ENCODE measurements around the gene UBE2G1.
A peak's percentile ranks its signal among the peaks of the same experiment; 100 is the strongest.
"Not testable (repeated sequence)": the region's sequence is repeated elsewhere in the genome, so short reads cannot be mapped to it uniquely, and the experiment has no call there.

UBE2G1 gene

GRCh38 chr17:4375796-4376440 is 9.4 kb upstream of the UBE2G1 start:
- not testable (repeated sequence) for DNase-seq (ENCODE audit: low spot score); H2BK15ac ChIP-seq (ENCODE audit: low read length); H3K18ac ChIP-seq (ENCODE audit: low read length); H3K27ac ChIP-seq (replicated peaks; ENCODE audit: low read length); H3K23ac ChIP-seq (ENCODE audit: low read depth, low read length, poor library complexity); H3K4me2 ChIP-seq (ENCODE audit: insufficient read depth, low read length, poor library complexity, severe bottlenecking); H3K9me3 ChIP-seq (replicated peaks in 1 of 2; ENCODE audit: control insufficient read depth in 2 of 2, insufficient read depth in 1 of 2, low read depth in 1 of 2, low read length in 2 of 2); H3K14ac ChIP-seq (ENCODE audit: low read length); H3K9ac ChIP-seq (ENCODE audit: low read depth, low read length, poor library complexity); H3K4ac ChIP-seq (ENCODE audit: low read length); H3K4me3 ChIP-seq (ENCODE audit: low read length in 2 of 2); H2AFZ ChIP-seq (ENCODE audit: low read length); H4K91ac ChIP-seq (ENCODE audit: low read depth, low read length, poor library complexity); H4K8ac ChIP-seq (ENCODE audit: low read depth, low read length); H2AK5ac ChIP-seq (ENCODE audit: low read depth, low read length); H3K27me3 ChIP-seq (ENCODE audit: control insufficient read depth in 3 of 3, insufficient read depth in 3 of 3, low read depth in 1 of 3, low read length in 3 of 3); H3K36me3 ChIP-seq (replicated peaks in 1 of 2; ENCODE audit: control insufficient read depth in 2 of 2, insufficient read depth in 2 of 2, low read length in 2 of 2); H3K79me1 ChIP-seq (ENCODE audit: low read depth, low read length); H2BK12ac ChIP-seq (ENCODE audit: low read length); H2BK120ac ChIP-seq (ENCODE audit: low read depth, low read length); H2BK5ac ChIP-seq (ENCODE audit: low read length); H3K4me1 ChIP-seq (ENCODE audit: control insufficient read depth in 2 of 2, insufficient read depth in 1 of 2, low read depth in 1 of 2, low read length in 2 of 2)
- WGBS, 2 donors (ENCODE audit: extremely low coverage in 2 of 2, insufficient read length in 2 of 2, insufficient replicate concordance in 1 of 2) = no CpG with 5 or more reads among the region's 14 CpGs

- no peak overlapping the region for H2BK15ac ChIP-seq (ENCODE audit: low read length)
- H4K91ac ChIP-seq (ENCODE audit: low read depth, low read length, poor library complexity) = no peak overlapping the region
- no peak overlapping the region for H3K9ac ChIP-seq (ENCODE audit: low read depth, low read length, poor library complexity)
- H2BK12ac ChIP-seq (ENCODE audit: low read length) = no peak overlapping the region
- no peak overlapping the region for H3K4ac ChIP-seq (ENCODE audit: low read length)
- no peak overlapping the region for H3K27ac ChIP-seq (replicated peaks; ENCODE audit: low read length)
- H3K27me3 ChIP-seq (ENCODE audit: control insufficient read depth in 3 of 3, insufficient read depth in 3 of 3, low read depth in 1 of 3, low read length in 3 of 3) = no peaks in the 10 kb centered on the region
- no peak for DNase-seq (ENCODE audit: low spot score)
- no CpG with 5 or more reads among the region's 7 CpGs for WGBS, 2 donors (ENCODE audit: extremely low coverage in 2 of 2, insufficient read length in 2 of 2, insufficient replicate concordance in 1 of 2)
- H3K36me3 ChIP-seq (replicated peaks in 1 of 2; ENCODE audit: control insufficient read depth in 2 of 2, insufficient read depth in 2 of 2, low read length in 2 of 2) = no peaks in the 10 kb centered on the region
- H3K79me1 ChIP-seq (ENCODE audit: low read depth, low read length) = no peaks in the 10 kb centered on the region
- H2BK120ac ChIP-seq (ENCODE audit: low read depth, low read length) = no peak overlapping the region
- H4K8ac ChIP-seq (ENCODE audit: low read depth, low read length) = no peak overlapping the region
- no peak overlapping the region for H2AK5ac ChIP-seq (ENCODE audit: low read depth, low read length)
- H3K14ac ChIP-seq (ENCODE audit: low read length) = no peak overlapping the region
- H2BK5ac ChIP-seq (ENCODE audit: low read length) = no peak overlapping the region
- H3K9me3 ChIP-seq (replicated peaks in 1 of 2; ENCODE audit: control insufficient read depth in 2 of 2, insufficient read depth in 1 of 2, low read depth in 1 of 2, low read length in 2 of 2) = no peaks in the 10 kb centered on the region
- H3K18ac ChIP-seq (ENCODE audit: low read length) = no peak overlapping the region
- H3K4me2 ChIP-seq (ENCODE audit: insufficient read depth, low read length, poor library complexity, severe bottlenecking) = no peak overlapping the region
- H3K4me3 ChIP-seq (ENCODE audit: low read length in 2 of 2) = no peak overlapping the region
- H3K23ac ChIP-seq (ENCODE audit: low read depth, low read length, poor library complexity) = no peak overlapping the region
- no peaks in the 10 kb centered on the region for H3K4me1 ChIP-seq (ENCODE audit: control insufficient read depth in 2 of 2, insufficient read depth in 1 of 2, low read depth in 1 of 2, low read length in 2 of 2)
- no peak overlapping the region for H2AFZ ChIP-seq (ENCODE audit: low read length)
Observed at GRCh38 chr17:4375039-4375748, 8.7 kb upstream of the UBE2G1 start.

- H4K91ac ChIP-seq (ENCODE audit: low read depth, low read length, poor library complexity) = no peak overlapping the region
- H2BK15ac ChIP-seq (ENCODE audit: low read length) = no peak overlapping the region
- no peak overlapping the region for H3K4me3 ChIP-seq (ENCODE audit: low read length in 2 of 2)
- WGBS, 2 donors (ENCODE audit: extremely low coverage in 2 of 2, insufficient read length in 2 of 2, insufficient replicate concordance in 1 of 2) = no CpG with 5 or more reads among the region's 16 CpGs
- H2BK120ac ChIP-seq (ENCODE audit: low read depth, low read length) = no peak overlapping the region
- H4K8ac ChIP-seq (ENCODE audit: low read depth, low read length) = no peak overlapping the region
- H3K36me3 ChIP-seq (replicated peaks in 1 of 2; ENCODE audit: control insufficient read depth in 2 of 2, insufficient read depth in 2 of 2, low read length in 2 of 2) = no peaks in the 10 kb centered on the region
- no peak overlapping the region for H2AK5ac ChIP-seq (ENCODE audit: low read depth, low read length)
- H2BK12ac ChIP-seq (ENCODE audit: low read length) = no peak overlapping the region
- H2BK5ac ChIP-seq (ENCODE audit: low read length) = no peak overlapping the region
- no peaks in the 10 kb centered on the region for H3K9me3 ChIP-seq (replicated peaks in 1 of 2; ENCODE audit: control insufficient read depth in 2 of 2, insufficient read depth in 1 of 2, low read depth in 1 of 2, low read length in 2 of 2)
- no peak overlapping the region for H3K4me2 ChIP-seq (ENCODE audit: insufficient read depth, low read length, poor library complexity, severe bottlenecking)
- H3K4me1 ChIP-seq (ENCODE audit: control insufficient read depth in 2 of 2, insufficient read depth in 1 of 2, low read depth in 1 of 2, low read length in 2 of 2) = peaks cover 2 to 3% of the 10 kb centered on the region in 2 donors
- no peak overlapping the region for H3K4ac ChIP-seq (ENCODE audit: low read length)
- no peak overlapping the region for H3K23ac ChIP-seq (ENCODE audit: low read depth, low read length, poor library complexity)
- no peak for DNase-seq (ENCODE audit: low spot score)
- H3K18ac ChIP-seq (ENCODE audit: low read length) = no peak overlapping the region
- H3K9ac ChIP-seq (ENCODE audit: low read depth, low read length, poor library complexity) = no peak overlapping the region
- no peak overlapping the region for H2AFZ ChIP-seq (ENCODE audit: low read length)
- H3K27me3 ChIP-seq (ENCODE audit: control insufficient read depth in 3 of 3, insufficient read depth in 3 of 3, low read depth in 1 of 3, low read length in 3 of 3) = no peaks in the 10 kb centered on the region
- no peak overlapping the region for H3K27ac ChIP-seq (replicated peaks; ENCODE audit: low read length)
- no peak overlapping the region for H3K14ac ChIP-seq (ENCODE audit: low read length)
- H3K79me1 ChIP-seq (ENCODE audit: low read depth, low read length) = peaks cover 3% of the 10 kb centered on the region
Observed at GRCh38 chr17:4369557-4370230, 3.2 kb upstream of the UBE2G1 start.

- no peak overlapping the region for H4K91ac ChIP-seq (ENCODE audit: low read depth, low read length, poor library complexity)
- H3K14ac ChIP-seq (ENCODE audit: low read length) = no peak overlapping the region
- no peak overlapping the region for H2BK5ac ChIP-seq (ENCODE audit: low read length)
- H3K79me1 ChIP-seq (ENCODE audit: low read depth, low read length) = peaks cover 5% of the 10 kb centered on the region
- H3K9ac ChIP-seq (ENCODE audit: low read depth, low read length, poor library complexity) = no peak overlapping the region
- H3K4ac ChIP-seq (ENCODE audit: low read length) = no peak overlapping the region
- peak overlapping the region; percentile 72 for H2AFZ ChIP-seq (ENCODE audit: low read length)
- H3K4me1 ChIP-seq (ENCODE audit: control insufficient read depth in 2 of 2, insufficient read depth in 1 of 2, low read depth in 1 of 2, low read length in 2 of 2) = peaks cover 2 to 3% of the 10 kb centered on the region in 2 donors
- peaks cover 0 to under 1% of the 10 kb centered on the region in 2 donors for H3K36me3 ChIP-seq (replicated peaks in 1 of 2; ENCODE audit: control insufficient read depth in 2 of 2, insufficient read depth in 2 of 2, low read length in 2 of 2)
- no peaks in the 10 kb centered on the region for H3K9me3 ChIP-seq (replicated peaks in 1 of 2; ENCODE audit: control insufficient read depth in 2 of 2, insufficient read depth in 1 of 2, low read depth in 1 of 2, low read length in 2 of 2)
- no peaks in the 10 kb centered on the region for H3K27me3 ChIP-seq (ENCODE audit: control insufficient read depth in 3 of 3, insufficient read depth in 3 of 3, low read depth in 1 of 3, low read length in 3 of 3)
- H4K8ac ChIP-seq (ENCODE audit: low read depth, low read length) = no peak overlapping the region
- no peak overlapping the region for H2AK5ac ChIP-seq (ENCODE audit: low read depth, low read length)
- DNase-seq (ENCODE audit: low spot score) = no peak
- H3K23ac ChIP-seq (ENCODE audit: low read depth, low read length, poor library complexity) = no peak overlapping the region
- H3K18ac ChIP-seq (ENCODE audit: low read length) = no peak overlapping the region
- H2BK12ac ChIP-seq (ENCODE audit: low read length) = no peak overlapping the region
- no peak overlapping the region for H2BK15ac ChIP-seq (ENCODE audit: low read length)
- WGBS, 2 donors (ENCODE audit: extremely low coverage in 2 of 2, insufficient read length in 2 of 2, insufficient replicate concordance in 1 of 2) = no CpG with 5 or more reads among the region's 5 CpGs
- no peak overlapping the region for H3K27ac ChIP-seq (replicated peaks; ENCODE audit: low read length)
- no peak overlapping the region for H3K4me3 ChIP-seq (ENCODE audit: low read length in 2 of 2)
- H2BK120ac ChIP-seq (ENCODE audit: low read depth, low read length) = no peak overlapping the region
- H3K4me2 ChIP-seq (ENCODE audit: insufficient read depth, low read length, poor library complexity, severe bottlenecking) = no peak overlapping the region
Observed at GRCh38 chr17:4368341-4368740, 1.9 kb upstream of the UBE2G1 start.

Data from neuronal stem cell (in vitro differentiated cells).